PC-3 (cell line): ENCODE data around the gene CDK14.

ENCODE experiments used
- EZH2 ChIP-seq: fragments of 300-600 bp; sonication (generic); IDR thresholded peaks from one replicate; pipeline ENCODE4 v1.6.1; 2017; ENCODE audit warnings: antibody characterized with exemption, mild to moderate bottlenecking, low read length; ENCODE audit not compliant: unreplicated experiment
- TF ChIP-seq, protein P1 (sequence below): fragments of 300-600 bp; sonication (generic); conservative IDR thresholded peaks from 2 replicates; pipeline ENCODE4 v1.5.1; 2017; ENCODE audit warnings: antibody characterized with exemption, low read depth, mild to moderate bottlenecking, low read length

GRCh38 chr7:90654718-90655427 is 58.8 kb downstream of the CDK14 start:
- TF ChIP-seq, protein P1, sequence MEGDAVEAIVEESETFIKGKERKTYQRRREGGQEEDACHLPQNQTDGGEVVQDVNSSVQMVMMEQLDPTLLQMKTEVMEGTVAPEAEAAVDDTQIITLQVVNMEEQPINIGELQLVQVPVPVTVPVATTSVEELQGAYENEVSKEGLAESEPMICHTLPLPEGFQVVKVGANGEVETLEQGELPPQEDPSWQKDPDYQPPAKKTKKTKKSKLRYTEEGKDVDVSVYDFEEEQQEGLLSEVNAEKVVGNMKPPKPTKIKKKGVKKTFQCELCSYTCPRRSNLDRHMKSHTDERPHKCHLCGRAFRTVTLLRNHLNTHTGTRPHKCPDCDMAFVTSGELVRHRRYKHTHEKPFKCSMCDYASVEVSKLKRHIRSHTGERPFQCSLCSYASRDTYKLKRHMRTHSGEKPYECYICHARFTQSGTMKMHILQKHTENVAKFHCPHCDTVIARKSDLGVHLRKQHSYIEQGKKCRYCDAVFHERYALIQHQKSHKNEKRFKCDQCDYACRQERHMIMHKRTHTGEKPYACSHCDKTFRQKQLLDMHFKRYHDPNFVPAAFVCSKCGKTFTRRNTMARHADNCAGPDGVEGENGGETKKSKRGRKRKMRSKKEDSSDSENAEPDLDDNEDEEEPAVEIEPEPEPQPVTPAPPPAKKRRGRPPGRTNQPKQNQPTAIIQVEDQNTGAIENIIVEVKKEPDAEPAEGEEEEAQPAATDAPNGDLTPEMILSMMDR = no peak
- no peak for TF ChIP-seq EZH2
